ENCODE results near the gene PHF2. TPM values are rescaled to one million over a fixed set of nuclear protein-coding genes. Genes with fewer than 3 reads are reported as not detected.
"Not testable (repeated sequence)": the region's sequence is repeated elsewhere in the genome, so short reads cannot be mapped to it uniquely, and the experiment has no call there.

Gene PHF2
- polyA plus RNA-seq, 1 donor, result 33.5 TPM

DNA sequence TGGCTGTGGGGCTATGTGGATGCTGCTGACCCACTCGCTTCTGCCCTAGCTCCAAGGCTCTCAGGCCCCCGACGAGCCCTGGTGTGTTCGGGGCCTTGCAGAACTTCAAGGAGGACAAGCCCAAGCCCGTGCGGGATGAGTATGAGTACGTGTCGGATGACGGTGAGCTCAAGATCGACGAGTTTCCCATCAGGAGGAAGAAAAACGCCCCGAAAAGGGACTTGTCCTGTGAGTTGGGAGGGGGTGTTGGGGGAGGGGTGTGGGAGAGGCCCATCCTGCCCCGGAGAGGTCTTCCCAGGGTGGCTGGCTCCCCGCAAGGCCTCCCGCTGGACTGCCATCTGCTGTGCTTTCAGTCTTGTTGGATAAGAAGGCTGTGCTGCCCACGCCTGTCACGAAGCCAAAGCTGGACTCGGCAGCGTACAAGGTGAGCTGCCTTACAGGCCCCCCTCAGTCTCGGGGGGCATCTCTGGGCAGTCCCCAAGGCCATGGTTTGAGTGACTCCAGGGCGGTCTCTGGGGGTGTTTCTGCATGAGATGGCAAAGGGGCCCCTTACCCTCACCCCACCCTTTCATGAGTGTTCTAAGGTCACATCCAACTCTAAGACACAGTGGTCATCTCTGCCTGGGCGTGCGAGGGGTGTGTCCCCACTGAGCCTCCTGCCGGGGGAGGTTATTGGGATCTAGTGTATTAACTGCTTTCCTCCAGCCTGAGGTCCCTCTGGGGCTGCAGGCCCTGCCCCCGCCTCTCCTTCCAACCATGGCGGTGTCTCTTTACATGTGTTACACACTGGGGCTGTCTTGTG lies 89.5 kb downstream of the PHF2 start:
- no peak for DNase-seq (ENCODE audit: low read depth)

DNA sequence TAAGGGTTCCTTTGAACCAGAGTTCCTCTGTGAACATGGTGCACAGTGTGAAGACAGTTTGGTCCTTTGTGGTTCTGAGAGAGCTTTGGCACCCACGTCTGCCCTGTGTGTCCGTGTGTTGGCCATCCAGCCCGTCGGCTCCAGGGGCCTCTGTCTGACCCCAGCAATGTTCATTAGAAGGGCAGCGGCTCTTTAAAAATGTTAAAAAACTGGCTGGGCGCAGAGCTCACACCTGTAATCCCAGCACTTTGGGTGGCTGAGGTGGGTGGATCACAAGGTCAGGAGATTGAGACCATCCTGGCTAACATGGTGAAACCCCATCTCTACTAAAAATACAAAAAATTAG lies 90.0 kb downstream of the PHF2 start:
- not testable (repeated sequence) for DNase-seq (ENCODE audit: low read depth)

- no peak for DNase-seq (ENCODE audit: low read depth)
Observed at GRCh38 chr9:93667006-93667405, 90.6 kb downstream of the PHF2 start.

DNA sequence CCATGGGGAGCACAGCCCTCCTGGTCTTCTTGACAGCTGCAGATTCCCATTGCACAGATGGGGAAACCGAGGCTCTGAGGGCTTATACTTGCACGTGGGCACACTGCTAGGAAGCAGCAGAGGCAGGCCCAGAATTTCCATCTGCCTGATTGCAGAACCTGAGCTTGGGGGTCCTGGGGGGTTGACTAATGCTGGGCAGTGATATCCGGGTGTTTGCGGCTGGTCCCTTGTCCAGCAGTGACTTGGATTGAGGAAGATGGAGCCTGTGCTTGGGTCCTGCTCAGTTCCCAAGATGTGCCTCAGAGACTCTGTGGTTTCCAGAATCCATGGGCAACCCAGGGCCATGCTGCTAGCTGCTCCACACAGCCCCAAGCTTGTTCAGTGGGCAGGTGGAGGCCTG lies 91.2 kb downstream of the PHF2 start:
- DNase-seq (ENCODE audit: low read depth), result no peak

- DNase-seq (ENCODE audit: low read depth), result no peak
Observed at GRCh38 chr9:93668261-93668871, 92.0 kb downstream of the PHF2 start.

- no peak for DNase-seq (ENCODE audit: low read depth)
Observed at GRCh38 chr9:93669116-93669957, 93.0 kb downstream of the PHF2 start.

DNA sequence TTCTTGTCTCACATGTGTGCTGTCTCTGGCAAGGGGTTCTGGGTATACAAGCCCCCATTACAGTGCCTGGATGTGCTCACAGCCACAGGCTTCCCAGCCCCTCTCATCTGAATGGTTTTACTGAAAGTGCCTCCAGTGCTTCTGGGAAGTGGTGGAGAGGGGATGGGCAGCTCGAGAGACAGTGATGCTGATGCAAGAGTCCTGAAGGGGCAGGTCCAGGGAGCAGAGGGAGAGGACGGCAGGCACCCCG lies 93.5 kb downstream of the PHF2 start:
- no peak for DNase-seq (ENCODE audit: low read depth)

DNA sequence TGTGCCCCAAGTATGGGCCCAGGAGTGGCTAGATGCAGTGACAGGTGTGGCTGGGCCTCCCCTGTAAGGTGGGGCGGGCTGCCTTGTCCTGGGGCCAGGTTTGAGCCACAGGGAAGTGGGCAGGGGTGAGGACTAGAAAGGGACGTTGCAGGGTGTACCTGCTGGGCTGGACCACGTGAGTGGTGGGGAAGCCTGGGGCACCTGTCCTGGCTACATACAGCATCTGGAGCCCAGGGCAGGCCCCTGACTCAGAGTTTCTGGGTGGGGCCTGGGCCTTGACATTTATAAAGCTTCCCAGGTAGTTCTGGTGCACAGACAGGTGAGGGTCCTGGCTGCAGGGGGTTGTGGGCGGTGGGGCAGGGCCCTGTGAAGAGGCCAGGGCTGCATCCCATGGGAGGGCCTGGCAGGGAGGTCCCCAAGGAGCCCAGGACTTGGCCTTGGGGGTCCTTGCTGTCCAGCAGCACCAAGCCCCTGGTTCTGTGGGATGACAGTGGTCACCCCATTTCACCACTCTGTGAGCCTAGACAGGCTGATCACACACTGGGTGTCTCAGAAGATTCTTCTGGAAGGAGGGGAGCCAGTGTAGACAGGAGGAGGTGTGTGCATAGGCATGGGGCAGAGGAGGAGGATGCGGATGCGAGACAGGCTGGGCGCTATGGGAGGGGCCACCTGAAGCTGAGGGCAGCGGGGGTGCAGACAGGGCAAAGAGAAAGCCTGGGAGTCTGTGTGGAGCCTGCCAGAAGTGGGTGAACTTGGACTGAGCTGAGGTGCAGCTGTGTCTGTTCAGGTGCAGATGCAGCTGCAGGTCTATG lies 94.0 kb downstream of the PHF2 start:
- no peak for DNase-seq (ENCODE audit: low read depth)

DNA sequence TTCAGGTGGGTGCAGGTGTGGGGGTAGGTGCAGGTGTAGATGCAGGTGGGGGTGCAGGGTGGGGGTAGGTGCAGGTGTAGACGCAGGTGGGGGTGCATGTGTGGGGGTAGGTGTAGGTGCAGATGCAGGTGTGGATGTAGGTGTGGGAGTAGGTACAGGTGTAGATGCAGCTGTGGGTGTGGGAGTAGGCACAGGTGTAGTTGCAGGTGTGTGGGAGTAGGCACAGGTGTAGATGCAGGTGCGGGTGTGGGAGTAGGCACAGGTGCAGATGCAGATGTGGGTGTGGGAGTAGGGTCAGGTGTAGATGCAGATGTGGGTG lies 94.6 kb downstream of the PHF2 start:
- no peak for DNase-seq (ENCODE audit: low read depth)

- DNase-seq (ENCODE audit: low read depth), result not testable (repeated sequence)
Observed at GRCh38 chr9:93672330-93673020, 96.1 kb downstream of the PHF2 start.

DNA sequence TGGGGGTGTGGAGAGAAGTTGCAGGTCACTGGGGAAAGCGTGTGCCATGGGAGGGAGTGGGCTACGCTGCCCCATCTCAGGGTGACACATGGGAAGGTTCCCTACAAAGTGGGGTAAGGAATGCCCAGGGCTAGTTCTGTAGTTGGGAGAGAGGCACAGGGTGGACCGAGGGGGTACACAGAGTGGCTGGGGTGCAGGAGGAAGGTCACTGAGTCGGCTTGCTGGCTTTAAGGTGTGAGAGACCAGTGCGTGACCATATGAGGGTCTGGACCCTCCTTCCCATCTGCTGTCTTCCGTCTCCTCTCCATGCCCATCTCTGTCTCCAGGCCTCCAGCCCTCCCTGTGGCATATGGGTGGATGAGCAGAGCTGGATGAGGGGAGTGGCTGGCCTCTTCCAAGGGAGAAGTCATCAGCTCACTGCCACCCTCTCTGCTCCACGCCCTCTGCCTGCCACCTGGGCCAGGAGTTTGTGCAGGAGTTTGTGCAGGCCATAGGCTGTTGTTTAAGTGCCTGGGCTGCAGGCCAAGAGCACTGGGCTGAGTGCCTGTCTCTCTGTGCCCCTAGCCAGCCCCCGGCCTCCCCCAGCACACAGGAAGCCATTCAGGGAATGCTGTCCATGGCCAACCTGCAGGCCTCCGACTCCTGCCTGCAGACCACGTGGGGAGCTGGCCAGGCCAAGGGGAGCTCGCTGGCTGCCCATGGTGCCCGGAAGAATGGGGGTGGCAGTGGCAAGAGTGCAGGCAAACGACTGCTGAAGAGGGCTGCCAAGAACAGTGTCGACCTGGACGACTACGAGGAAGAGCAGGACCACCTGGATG lies 96.8 kb downstream of the PHF2 start:
- DNase-seq (ENCODE audit: low read depth), result no peak

- DNase-seq (ENCODE audit: low read depth), result no peak
Observed at GRCh38 chr9:93673839-93674334, 97.5 kb downstream of the PHF2 start.

GRCh38 chr9:93674580-93675335 lies 98.4 kb downstream of the PHF2 start:
- DNase-seq (ENCODE audit: low read depth), result no peak

- DNase-seq (ENCODE audit: low read depth), result no peak
Observed at GRCh38 chr9:93675336-93676150, 99.2 kb downstream of the PHF2 start.

DNA sequence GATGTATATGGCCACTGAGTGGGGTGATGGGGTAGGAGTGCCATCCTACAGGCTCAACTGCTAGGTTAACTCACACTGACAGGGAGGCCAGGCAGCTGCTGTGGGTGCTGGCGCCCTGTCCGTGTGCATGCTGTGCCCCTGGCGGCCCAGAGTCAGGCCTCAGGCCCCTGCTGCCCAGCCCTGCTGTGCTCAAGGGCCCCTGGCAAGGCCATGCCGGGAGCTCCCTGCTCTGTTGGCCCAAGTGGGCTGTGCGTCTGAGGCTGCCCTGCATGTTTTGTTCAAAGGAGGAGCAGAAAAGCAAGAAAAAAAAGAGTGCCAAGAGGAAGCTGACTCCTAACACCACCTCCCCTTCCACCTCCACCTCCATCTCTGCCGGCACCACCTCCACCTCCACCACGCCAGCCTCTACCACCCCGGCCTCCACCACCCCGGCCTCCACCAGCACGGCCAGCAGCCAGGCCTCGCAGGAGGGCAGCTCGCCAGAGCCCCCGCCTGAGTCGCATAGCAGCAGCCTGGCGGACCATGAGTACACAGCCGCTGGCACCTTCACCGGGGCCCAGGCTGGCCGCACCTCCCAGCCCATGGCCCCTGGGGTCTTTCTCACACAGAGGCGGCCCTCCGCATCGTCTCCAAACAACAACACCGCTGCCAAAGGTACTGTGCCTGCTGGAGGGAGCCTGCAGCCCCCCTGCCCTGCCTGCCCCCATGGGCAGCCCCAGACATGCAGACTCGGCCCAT lies 100.1 kb downstream of the PHF2 start:
- no peak for DNase-seq (ENCODE audit: low read depth)

- no peak for DNase-seq (ENCODE audit: low read depth)
Observed at GRCh38 chr9:93677048-93677571, 100.7 kb downstream of the PHF2 start.

DNA sequence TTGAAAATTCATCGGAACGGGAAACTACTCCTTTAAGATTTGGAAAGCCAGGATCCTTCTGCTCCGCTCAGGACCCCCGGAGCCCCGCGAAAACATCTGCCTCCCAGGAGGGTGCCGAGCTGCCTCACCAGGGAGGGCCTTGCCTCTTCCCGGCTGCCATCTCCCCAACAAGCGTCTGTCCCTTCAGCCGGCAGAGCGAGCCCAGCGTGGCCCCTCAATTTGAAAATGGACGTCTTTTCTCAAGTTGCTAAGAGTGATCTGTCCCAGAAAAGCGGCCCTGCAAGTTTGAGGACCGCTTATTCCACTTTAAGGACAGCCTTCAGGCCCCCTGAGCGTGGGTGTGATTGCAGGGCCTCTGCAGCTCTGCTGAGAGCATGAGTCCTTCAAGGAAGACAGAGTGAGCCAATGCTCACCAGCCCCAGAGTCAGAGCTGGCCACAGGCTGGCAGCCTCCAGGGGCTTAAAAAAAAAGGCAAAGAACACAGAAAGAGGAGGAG lies 101.3 kb downstream of the PHF2 start:
- DNase-seq (ENCODE audit: low read depth), result no peak

Measured in forelimb muscle (tissue), 1 donor.